GM13977 (cell line): Measurements from ENCODE around the gene HOXD11.

Experiments
- DNase-seq: peaks from one replicate; pipeline ENCODE4 v3.0.0; 2012; ENCODE audit warnings: low spot score
- in situ Hi-C: fragments of 300-500 bp; cut with MboI; formaldehyde crosslinking; loops from one replicate; pipeline ENCODE4 v1.12.0; 2022; ENCODE audit warnings: low sequenced_read_pairs, low pct_unique_long_range_greater_than_20kb, mixed read lengths, inconsistent platforms; ENCODE audit not compliant: unreplicated experiment
- TF ChIP-seq, protein P1 (sequence below): IDR thresholded peaks from 2 replicates; pipeline ENCODE4 v1.5.1; 2012; ENCODE audit warnings: mild to moderate bottlenecking, control low read depth; ENCODE audit not compliant: insufficient read depth; ENCODE audit errors: extremely low read depth, missing control alignments

HOXD11 gene

DNA sequence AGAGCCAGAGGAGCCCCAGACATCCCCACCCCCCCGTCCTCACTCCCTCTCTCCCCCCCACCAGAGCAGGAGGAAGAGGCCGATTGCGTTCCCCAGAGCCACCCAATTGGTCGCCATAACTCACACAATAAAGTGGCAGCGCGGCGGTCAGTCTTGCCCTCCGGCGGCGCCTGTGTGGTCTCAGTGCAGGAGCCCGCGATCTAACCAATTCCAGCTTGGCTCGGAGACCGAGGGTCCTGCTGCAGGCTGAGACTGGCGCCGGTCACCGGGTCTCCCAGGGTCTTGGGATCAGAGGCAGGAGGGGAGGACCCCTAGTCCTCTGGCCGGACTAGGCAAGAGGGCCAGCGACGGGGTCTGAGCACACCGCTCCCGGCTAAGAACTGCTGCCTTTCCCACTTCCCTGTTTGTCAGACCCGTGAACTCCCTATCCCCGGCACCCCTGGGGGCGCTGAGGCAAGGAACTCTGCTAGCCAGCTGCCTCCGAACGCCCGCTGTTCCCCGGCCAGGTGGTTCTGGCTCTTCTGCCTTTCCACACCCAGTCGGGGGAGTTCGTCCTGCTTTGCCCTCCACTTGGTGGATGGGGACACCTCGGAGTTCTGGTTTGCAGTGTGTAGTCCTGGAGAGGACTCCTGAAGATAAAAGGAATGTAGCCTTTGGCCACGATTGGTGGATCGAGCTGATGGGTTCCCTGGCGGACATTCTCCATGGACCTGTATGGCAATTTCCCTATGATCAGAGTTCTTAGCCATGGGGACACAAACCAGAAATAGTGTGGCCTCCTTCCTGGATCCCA is 8.5 kb upstream of the HOXD11 start:
- TF ChIP-seq, protein P1, sequence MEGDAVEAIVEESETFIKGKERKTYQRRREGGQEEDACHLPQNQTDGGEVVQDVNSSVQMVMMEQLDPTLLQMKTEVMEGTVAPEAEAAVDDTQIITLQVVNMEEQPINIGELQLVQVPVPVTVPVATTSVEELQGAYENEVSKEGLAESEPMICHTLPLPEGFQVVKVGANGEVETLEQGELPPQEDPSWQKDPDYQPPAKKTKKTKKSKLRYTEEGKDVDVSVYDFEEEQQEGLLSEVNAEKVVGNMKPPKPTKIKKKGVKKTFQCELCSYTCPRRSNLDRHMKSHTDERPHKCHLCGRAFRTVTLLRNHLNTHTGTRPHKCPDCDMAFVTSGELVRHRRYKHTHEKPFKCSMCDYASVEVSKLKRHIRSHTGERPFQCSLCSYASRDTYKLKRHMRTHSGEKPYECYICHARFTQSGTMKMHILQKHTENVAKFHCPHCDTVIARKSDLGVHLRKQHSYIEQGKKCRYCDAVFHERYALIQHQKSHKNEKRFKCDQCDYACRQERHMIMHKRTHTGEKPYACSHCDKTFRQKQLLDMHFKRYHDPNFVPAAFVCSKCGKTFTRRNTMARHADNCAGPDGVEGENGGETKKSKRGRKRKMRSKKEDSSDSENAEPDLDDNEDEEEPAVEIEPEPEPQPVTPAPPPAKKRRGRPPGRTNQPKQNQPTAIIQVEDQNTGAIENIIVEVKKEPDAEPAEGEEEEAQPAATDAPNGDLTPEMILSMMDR: no peak
- in situ Hi-C loops: loop anchor here (25.0 kb wide), 2 partner anchors 411 to 1761 kb away; partner anchors contain the start of gene SP9
- DNase-seq: no peak

DNA sequence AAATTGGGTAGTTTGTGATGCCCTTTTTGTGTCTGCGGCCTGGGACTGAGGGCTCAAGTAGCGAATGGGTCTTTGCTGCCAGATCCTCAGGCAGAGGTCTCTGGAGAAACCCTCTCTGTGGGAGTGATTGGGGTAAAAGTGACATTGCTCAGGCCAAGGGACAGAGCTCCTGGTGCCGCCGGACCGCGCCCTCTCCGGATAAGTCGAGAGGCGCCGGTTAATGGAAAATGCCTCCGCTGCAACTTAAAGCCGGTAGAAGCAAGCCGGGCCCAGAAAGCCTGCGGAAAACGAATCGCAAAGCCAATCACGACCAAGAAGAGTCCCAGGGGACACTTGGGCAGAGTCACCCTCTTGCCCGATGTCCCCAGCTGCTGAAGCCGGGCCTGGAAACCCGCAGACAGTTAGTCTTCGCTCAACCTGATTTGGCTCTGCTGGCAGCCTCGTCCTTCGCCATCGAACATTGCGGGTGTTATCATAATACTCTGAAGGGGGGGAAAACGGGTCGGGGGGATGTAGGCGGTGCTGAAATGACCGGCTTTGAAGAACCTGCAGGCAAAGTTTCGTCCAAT is 7.8 kb upstream of the HOXD11 start:
- TF ChIP-seq, protein P1: no peak
- in situ Hi-C loops: loop anchor here (25.0 kb wide), 2 partner anchors 412 to 1762 kb away; partner anchors contain the start of gene SP9
- no peak for DNase-seq

DNA sequence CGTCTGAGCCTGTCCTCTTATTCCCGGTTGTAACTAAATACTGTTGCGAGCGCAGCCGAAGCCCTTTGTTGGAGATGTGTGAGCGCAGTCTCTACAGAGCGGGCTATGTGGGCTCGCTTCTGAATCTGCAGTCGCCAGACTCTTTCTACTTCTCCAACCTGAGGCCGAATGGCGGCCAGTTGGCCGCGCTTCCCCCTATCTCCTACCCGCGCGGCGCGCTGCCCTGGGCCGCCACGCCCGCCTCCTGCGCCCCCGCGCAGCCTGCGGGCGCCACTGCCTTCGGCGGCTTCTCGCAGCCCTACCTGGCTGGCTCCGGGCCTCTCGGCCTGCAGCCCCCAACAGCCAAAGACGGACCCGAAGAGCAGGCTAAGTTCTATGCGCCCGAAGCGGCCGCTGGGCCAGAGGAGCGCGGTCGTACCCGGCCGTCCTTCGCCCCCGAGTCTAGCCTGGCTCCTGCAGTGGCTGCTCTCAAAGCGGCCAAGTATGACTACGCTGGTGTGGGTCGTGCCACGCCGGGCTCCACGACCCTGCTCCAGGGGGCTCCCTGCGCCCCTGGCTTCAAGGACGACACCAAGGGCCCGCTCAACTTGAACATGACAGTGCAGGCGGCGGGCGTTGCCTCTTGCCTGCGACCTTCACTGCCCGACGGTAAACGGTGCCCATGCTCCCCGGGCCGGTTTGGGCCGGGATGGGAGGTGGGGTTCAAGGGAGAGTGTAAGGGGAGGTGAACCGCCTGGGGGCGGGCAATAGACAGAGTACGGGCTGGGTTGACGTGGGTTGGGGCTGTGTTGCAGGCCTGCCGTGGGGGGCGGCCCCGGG is 7.1 kb upstream of the HOXD11 start, which contains the start of gene HOXD12:
TSS of gene HOXD12 (plus strand) at position 68 of the 819 bp plus-strand sequence. CDS start at position 75, 7 bp downstream.
- DNase-seq: no peak
- TF ChIP-seq, protein P1: no peak
- in situ Hi-C loops: loop anchor here (25.0 kb wide), 3 partner anchors 413 to 1763 kb away; partner anchors contain the start of gene SP9

DNA sequence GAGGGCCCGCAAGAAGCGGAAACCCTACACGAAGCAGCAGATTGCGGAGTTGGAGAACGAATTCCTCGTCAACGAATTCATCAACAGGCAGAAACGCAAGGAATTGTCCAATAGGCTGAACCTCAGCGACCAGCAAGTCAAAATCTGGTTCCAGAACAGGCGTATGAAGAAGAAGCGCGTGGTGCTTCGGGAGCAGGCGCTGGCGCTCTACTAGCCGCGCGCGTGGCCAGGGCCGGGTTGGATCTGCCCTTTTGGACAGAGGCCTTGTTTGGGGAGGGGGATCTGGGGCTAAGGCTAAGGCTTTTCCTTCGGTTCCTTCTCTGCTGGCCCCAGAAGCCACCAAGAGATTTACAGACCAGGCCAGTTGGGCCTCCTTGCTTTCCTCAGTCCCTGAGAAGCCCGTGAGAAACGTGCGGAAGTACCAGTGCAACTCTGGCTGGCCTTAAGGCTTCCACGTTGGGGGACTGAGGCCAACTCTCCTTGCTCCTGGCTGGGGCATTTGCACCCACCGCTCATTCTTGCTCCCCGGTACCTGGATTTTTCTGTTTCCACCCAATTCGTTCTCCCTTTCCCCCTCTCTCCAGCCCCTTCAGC is 6.4 kb upstream of the HOXD11 start:
- in situ Hi-C loops: loop anchor here (25.0 kb wide), 1 partner anchor 738 kb away; no protein-coding TSS in a partner anchor
- TF ChIP-seq, protein P1: no peak
- no peak for DNase-seq

DNA sequence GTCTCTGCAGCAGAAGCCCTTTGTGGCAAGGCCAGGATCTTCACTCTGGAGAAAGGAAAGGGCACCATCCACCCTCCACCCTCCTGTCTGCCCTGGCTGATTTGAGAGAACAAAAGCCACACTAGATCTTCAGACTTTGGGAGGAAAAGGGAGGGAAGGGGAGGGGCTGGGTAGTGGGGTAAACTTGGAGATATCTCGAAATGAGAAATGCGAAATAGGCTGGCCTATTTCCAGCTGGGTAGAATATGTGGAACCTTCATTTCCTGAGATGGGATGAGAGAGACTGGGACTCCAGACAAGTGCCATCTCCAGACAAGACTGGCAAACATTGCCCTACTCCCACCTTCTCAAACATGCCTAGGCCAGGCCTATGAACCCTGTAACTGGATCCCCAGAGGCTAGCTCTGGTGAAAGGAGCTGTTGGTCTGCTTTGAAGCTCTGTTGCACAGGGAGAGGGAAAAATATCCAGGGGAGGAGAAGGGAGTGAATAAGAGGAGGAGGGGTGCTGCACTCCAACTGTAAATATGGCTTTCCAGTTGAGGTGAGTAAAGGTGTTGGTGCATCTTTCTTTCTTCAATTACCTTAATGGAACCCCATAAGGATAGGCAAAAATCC is 5.8 kb upstream of the HOXD11 start:
- in situ Hi-C loops: loop anchor here (25.0 kb wide), 1 partner anchor 739 kb away; no protein-coding TSS in a partner anchor
- TF ChIP-seq, protein P1: no peak
- no peak for DNase-seq
